Retina (tissue), 1 donor: ENCODE measurements around the gene PBLD.
A peak's percentile ranks its signal among the peaks of the same experiment; 100 is the strongest.
"Not testable (repeated sequence)": the region's sequence is repeated elsewhere in the genome, so short reads cannot be mapped to it uniquely, and the experiment has no call there.

Experiments used
- DNase-seq: peaks from one replicate; pipeline ENCODE4 v3.0.0-alpha.2; 2016

PBLD gene

DNA sequence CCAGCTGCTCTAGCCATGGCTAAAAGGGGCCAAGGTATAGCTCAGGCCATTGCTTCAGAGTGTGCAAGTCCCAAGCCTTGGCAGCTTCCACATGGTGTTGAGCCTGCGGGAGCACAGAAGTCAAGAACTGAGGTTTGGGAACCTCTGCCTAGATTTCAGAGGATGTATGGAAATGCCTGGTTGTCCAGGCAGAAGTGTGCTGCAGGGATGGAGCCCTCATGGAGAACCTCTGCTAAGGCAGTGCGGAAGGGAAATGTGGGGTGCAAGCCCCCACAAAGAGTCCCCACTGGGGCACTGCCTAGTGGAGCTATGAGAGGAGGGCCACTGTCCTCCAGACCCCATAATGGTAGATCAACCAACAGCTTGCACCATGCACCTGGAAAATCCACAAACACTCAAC lies 54.9 kb downstream of the PBLD start:
- DNase-seq = not testable (repeated sequence)

DNA sequence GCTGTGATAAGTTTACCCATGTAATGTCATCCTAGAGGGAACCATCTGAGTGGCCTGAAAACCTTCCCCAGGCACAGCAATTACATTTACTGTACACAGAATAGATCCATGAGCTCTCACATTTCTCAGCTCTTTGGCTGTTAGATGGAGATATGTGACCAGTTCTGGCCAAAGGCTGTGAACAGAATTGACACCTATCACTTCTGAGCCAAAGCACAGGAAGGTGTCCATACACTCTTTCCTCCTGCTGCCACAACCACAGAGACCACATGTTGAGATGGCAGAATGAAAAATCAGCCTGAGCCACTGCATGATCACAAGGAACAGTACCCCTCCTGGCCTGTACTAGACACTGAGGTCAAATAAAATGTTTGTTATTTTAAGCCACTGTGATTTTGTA lies 56.5 kb downstream of the PBLD start:
- no peak for DNase-seq

DNA sequence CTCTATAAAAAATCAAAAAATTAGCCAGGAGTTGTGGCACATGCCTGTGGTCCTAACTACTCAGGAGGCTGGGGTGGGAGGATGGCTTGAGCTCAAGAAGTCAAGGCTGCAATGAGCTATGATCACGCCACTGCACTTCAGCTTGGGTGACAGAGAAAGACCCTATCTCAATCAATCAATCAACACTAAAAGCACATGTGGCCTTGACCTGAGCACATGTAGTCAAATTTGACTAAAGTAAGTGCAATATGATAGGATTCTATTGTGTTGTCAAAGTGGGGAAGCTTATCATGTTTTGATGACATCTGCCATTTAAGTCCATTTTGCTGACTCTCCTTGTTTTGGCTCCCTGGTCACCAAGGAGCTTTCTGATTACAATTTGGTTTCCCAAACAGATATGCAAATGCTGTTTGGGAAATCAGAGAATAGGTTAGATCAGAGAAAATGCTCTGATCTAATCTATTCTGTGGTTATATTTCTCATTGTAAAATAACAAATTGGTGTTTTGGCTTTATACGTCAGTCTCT lies 57.1 kb downstream of the PBLD start:
- no peak for DNase-seq

DNA sequence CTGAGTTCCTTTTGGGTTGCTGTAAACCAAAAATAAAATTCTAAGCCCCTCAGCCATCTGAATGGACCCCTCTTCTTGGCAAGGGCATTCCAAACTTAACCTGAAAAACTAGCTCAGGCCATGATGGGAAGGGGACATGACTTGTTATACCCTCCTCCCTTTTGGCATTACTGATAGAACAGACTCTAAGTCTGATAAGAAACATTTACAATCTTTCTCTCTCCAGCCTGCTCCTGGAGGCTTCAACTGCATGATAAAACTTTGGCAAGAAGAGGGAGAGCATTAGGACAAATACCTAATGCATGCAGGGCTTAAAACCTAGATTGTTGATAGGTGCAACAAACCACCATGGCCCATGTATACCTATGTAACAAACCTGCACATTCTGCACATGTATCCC lies 59.9 kb downstream of the PBLD start:
- DNase-seq = no peak

DNA sequence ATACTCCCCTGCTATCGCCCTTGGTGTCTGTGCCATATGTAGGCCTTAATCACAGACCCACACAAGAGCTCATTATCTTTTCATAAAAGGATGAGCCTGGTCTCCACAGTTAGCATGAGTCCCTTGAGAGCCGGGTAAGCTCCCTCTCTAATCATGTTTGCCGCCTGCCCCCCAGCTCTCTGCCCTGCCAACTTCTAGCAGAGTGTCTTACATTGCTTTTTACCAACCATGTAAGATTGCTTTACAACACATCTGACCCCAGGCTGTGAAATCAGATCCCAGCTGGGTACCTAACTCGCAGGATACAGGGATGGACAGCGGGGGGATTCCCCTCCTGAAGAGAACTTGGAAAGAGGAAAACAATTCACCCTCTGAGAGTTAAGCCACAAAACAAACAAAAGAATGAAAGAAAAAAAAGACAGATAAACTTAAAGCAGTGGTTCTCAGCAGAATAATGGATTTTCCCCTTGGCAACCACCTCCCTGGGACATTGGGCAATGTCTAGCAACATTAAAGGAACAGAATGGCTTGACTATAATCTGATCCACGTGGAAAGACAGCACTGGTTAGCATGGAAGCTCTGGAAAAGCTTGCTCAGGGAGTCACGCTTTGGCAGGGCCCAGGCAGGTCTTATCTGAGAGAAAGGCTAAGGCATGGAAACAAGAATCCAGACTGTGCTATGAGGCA lies 61.4 kb downstream of the PBLD start:
- DNase-seq = peak; percentile 48

DNA sequence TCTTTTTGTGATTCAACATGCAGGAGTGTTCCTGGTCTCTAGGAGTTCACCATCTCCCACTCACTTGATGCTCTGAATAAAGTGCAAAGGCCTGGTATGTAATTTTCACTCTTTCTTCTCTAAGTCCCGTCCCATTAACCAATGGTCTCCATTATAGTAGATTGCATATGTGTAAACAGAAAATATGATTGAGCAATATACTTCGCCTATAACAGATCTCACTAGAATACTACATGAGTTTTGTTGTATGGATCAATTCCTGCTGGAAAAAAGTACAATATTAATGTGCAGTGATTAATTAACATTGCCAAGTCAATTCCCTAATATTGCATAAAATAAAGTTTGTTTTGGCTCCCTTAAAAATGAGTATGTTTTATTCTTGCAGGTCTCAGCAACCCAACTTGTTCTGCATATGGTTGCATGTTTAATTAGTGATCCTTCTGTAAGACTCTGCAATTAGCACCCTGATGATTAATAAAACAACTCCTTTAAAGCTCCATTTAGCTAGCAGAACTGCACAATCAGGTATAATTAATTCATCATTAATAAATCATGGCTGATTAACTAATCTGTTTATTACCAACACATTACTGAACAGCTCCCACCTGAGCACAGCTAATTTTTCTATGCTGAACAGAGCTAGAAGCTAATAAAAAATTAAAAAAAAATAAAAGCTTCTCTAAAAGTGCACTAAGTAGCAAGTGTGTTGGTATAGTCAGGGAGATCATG lies 63.0 kb downstream of the PBLD start:
- no peak for DNase-seq

DNA sequence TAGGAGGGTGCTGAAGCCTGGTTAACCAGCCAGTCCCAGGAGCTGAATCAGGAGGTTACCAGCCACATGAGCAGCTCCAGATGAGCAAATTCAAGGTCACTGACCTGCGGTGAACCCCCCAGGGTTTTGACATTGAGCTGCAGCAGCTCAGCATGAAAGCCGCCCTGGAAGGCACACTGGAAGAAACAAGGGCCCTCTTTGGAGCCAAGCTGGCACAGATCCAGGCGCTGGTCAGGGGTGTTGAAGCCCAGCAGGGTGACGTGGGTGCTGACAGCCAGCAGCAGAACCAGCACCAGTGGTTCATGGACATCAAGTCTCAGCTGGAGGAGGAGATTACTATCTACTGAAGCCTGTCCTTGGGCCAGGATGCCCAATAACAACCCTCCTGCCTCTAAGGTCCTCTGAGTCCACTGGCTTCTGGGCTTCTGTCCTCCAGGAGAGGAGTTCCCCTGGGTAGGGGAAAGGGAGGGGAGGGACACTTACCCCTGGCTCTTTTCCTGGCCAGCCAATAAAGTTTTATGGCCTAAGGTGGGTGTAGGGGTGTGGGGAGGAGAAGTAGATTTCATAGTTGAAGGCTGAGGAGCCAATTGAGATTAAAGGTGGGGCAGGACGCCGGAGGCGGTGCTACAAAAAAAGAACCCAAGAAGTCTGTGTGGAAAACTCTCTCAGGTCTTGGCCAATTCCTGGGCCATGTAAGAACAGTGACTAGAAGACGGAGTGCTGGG lies 71.4 kb downstream of the PBLD start:
- no peak for DNase-seq

DNA sequence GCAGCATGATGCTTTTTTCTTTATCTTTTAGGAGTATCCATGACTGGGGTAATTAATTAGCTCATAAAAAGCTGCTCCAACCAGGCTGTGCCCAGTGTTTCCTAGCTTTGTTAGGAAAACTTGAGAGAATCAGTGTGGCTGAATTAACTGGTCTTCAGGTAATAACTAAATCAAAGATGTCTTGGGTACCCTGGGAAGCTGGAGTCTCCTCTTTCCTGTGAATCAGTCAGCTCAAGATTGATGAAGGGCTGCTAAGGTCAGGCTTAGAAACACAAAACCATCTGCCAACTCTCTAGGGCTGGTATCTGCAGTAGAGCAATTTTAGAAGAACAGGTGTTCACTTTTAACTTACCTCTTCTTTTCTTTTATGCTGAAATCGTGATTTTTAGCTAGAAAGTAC lies 79.4 kb downstream of the PBLD start:
- DNase-seq = no peak

DNA sequence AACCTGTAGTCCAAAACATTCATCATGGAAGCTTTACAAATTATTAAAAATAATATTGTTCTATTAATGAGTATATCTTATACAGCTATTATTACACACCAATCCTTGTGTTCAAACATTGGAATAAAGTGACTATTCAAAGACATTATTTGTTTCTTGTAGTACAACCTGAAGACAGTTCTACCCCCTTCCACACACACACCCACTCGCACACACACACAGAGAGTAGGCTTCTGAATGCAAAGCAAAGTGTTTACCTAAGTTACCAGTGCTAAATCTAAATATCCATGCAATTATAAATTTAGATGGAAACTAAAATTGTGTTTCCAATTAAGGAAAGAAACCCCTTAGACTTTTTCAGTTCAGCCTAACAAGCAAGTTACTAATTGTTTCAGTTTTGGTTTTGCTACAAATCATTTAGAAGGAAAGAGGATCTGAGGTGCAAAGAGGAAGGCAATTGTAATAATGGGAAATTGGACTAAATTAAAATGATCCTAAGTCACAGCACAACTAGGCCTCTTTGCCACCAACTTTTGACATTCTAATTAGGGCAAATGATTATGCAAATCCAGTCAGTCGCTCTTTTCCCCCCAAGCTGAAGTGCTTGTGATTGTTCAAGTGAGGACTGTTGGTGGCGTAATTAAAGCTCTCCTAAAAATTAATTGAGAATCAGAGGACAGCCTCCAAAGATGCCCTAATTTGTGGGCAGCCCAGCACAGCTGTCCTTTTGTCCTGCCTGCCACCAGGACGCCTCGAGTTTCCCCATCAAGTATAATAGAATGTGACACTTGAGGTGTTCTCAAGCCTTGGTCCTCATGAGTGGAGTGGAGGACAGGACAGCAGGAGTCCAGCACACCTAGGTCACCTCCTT lies 80.9 kb downstream of the PBLD start:
- DNase-seq = peak; percentile 80

DNA sequence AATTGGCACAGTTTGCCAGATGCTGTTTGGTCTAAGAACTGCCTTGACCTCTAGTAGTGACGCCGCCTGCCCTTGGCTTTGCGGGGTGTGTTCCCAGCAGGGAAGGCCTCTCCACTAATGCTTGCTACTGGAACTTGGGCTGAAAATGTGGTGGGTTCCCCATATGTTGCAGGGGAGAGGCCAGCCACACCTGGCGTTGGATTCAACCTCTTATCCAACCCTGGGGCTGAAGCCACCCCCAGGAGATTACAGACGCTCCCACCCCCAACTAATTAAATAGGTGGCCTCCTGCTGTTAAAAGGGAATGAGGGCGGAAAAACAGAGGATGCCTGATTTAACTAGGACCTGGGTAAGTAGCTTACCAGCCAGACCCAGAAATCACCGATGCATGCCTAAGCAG lies 81.6 kb downstream of the PBLD start:
- peak; percentile 85 for DNase-seq

DNA sequence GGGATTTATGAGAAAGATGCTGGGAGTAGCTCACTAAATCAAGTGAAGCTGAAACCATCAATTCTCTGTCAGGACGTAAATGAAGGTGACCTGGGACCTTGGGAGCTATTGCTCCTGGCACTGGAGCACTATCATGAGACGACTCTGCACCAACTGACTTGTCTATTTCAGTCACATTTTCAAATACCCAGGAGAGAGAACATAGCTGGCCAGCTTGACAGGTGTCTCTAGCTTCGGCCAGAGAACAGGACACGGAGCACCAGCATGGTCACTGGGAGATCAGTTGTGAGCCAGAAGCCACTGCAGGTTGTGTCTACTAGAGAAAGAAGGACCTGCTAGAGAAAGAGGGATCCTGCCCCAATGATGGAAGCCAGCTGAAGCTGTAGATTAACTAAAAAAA lies 83.4 kb downstream of the PBLD start:
- DNase-seq = no peak

DNA sequence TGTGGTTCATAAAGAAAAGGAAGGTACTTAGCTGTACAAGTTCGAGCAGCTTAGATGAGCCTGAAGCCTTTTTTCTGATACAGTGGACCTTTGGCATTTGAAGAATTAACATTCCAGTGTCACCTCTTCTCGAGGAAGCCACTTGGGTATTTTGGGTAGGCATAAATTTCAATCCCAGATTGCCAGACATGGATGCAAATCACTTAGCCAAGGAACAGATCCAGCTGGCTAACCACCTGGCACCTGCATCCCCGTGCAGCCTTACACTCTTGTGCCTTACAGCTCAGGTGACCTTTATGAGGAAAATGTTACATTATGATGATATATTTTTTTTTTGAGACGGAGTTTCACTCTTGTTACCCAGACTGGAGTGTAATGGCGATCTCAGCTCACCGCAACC lies 84.8 kb downstream of the PBLD start:
- DNase-seq = no peak

DNA sequence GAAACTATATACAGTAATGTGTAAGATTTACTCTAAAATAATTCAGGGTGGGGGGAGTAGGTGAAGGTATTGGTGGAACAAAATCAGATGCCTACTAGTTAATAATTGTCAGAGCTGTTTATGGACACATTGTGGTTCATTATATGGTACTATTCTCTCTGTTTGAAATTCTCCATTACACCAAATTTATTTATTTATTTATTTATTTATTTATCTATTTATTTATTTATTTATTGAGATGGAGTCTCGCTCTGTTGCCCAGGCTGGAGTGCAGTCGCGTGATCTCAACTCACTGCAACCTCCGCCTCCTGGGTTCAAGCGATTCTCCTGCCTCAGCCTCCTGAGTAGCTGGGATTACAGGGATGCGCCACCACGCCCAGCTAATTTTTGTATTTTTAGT lies 86.3 kb downstream of the PBLD start:
- not testable (repeated sequence) for DNase-seq

DNA sequence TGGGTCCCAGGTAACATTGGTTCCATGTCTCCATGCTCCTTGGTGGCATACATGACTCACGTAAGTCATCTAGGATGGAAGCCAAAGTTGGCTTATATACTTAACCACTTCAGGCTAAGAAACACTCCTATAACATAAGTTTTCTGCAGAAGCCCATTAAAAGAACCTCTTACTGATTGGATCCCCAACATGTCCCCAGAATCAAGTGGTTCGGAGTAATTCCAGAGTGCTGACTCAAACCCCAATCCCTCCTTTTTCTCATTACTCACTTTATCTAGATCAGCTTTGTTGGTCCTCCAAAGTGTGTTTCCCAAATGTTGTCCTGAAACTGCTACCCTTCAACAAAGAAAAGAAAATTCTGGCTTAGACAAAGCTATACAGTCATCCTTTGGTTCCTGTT lies 90.7 kb downstream of the PBLD start:
- no peak for DNase-seq

DNA sequence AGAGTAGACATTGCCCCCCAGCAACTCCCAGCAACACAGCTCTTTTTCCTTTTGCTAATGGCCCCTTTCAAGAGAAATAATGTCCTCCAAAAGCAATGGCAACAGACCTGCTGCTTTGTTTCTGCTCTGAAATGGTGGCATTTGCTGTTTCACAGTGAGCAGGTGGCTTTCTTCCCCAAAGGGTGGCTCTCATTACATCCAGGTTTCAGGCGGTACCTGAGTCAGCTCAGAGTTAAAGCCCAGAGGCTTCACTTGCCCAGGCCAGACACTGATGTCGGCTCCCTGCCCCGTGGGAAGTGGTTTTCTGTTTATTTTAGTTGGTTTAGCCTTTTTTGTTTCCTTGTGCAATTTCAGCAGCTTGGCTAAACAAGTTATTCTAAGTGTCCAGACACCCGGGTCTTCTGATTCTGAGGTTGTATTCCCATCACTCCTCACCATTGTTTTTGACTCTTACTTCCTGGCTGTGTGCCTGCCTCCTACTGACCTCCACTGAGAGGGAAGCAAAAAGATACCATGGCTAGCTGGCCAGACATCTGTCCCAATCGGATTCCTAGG lies 93.1 kb downstream of the PBLD start:
- DNase-seq = no peak

DNA sequence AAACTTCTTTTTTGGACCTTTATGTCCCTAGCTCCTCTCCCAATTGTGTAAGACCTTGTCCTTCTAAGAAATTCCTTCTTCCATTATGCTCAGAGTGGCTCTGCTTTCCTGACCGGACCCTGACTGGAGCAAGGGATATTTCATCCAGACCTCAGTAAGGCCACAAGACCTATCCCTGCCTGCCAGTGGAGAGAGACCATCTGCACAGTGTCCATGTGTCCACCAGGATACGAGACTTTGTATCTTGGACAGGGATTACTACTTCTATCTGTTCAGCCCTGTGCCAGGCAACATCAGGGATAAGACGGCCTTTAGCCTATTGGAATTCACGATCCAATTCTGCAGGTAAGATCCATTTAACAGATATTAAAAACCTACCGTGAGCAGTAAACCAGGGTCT lies 93.7 kb downstream of the PBLD start:
- no peak for DNase-seq

DNA sequence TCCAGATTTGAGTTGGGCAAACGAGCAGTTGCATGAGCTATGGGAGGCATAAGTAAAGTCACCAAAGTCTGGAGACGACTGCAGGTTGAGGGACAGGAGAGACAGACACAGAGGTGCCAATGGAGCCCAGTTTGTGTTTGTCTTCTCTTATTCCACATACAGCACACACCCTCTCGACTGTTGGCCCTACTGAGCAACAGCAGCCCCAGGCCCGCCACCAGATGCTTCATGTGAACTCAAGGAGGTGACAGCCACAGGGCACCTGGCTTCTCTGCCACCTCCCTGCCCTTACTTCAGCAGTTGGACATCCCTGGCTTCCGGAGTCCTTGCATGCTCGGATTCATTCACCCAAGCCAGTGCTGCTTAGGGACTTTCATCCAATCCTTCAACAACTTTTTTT lies 94.4 kb downstream of the PBLD start:
- DNase-seq = no peak

DNA sequence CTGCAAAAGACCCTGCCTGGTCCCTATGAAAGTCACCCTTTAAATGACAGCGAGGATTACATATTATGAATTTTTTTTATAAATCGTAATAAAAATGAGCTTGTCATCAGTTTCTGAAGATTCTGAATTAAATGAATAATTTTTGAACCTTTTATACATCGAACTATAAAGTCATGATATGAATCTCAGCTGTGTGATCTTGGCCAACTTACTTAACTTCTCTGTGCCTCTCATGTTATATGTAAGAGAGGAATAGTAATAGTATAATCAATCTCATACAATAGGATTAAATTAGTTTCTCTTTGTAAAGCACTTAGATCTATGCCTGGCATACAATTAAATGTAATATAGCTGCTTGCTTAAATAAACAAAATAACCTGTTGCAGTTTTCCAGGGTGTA lies 95.6 kb downstream of the PBLD start:
- DNase-seq = no peak

DNA sequence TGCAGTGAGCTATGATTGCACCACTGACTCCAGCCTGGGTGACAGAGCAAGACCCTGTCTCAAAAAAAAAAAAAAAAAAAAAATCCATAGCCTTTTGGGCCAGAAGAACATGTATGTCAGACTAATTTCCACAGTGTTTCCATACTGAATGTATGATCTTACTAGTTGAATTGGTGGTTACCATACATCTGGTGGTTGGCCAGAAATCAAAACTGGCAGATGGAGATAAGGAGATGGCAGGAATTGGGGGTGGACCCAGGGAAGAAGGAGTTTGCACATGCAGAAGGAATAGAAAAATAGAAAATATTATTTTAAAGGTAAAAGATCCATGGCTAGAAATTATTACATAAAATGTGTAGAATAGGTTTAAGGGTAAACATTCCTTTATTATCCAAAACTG lies 97.1 kb downstream of the PBLD start:
- no peak for DNase-seq

DNA sequence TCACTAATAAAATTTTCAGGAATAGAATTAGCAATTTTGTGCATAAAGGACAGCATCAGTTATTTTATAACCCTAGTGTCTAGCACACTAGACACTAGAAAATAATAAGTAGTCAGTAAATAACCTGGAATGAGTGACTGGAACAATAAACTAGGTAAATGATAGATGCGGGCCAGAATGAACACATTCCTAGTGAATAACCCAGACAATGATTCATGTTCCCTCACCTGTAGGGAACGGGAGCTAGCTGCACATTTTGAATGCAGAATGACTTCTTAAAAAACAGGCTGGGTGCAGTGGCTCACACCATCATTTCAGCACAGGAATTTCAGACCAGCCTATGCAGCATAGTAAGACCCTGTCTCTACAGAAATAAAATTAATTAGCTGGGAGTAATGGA lies 97.6 kb downstream of the PBLD start:
- no peak for DNase-seq

DNA sequence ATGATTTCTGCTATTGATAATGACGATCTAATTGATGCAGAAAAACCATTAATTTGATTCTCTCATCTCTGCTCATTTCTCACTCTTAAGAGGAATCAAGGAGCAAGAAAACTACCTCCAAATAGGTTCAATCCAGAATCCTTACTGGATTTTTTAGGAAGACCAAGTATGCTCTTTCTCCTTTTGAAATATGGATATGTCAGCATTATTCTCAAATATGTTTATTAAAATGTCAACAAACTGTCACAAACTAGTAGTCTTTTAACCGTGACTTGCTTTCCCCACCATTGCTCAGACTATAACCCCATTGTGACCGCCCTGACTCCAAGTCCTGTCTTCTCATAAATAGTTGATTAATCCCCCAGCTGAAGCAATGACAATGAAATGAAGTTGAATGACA lies 99.7 kb downstream of the PBLD start:
- DNase-seq = no peak
